Measurements from ENCODE around the gene PPP1R9B.

The PPP1R9B gene

GRCh38 chr17:50163843-50164696, 13.6 kb upstream of the PPP1R9B start:
- TF ChIP-seq CTCF (IDR thresholded peaks at IDR 0.05; ENCODE audit: low read length, missing control alignments), result no peak
- H3K4me3 ChIP-seq (replicated peaks; ENCODE audit: low read depth, low read length), result no peak overlapping the region
- no peak for DNase-seq (ENCODE audit: low read depth)

GRCh38 chr17:50162466-50163254, 12.2 kb upstream of the PPP1R9B start:
- H3K4me3 ChIP-seq (replicated peaks; ENCODE audit: low read depth, low read length), result no peak overlapping the region
- no peak for TF ChIP-seq CTCF (IDR thresholded peaks at IDR 0.05; ENCODE audit: low read length, missing control alignments)
- no peak for DNase-seq (ENCODE audit: low read depth)

GRCh38 chr17:50161911-50162288, 11.4 kb upstream of the PPP1R9B start:
- TF ChIP-seq CTCF (IDR thresholded peaks at IDR 0.05; ENCODE audit: low read length, missing control alignments), result no peak
- H3K4me3 ChIP-seq (replicated peaks; ENCODE audit: low read depth, low read length), result no peak overlapping the region
- DNase-seq (ENCODE audit: low read depth), result no peak

GRCh38 chr17:50161023-50161910, 10.8 kb upstream of the PPP1R9B start:
- TF ChIP-seq CTCF (IDR thresholded peaks at IDR 0.05; ENCODE audit: low read length, missing control alignments), result peak; percentile 78
- DNase-seq (ENCODE audit: low read depth), result peak; percentile 92
- peak overlapping the region; percentile 68 for H3K4me3 ChIP-seq (replicated peaks; ENCODE audit: low read depth, low read length)

GRCh38 chr17:50157891-50158290, 7.4 kb upstream of the PPP1R9B start:
- no peak overlapping the region for H3K4me3 ChIP-seq (replicated peaks; ENCODE audit: low read depth, low read length)
- TF ChIP-seq CTCF (IDR thresholded peaks at IDR 0.05; ENCODE audit: low read length, missing control alignments), result no peak
- DNase-seq (ENCODE audit: low read depth), result no peak

GRCh38 chr17:50155115-50155819, 4.8 kb upstream of the PPP1R9B start:
- DNase-seq (ENCODE audit: low read depth), result peak; percentile 76
- H3K4me3 ChIP-seq (replicated peaks; ENCODE audit: low read depth, low read length), result no peak overlapping the region
- no peak for TF ChIP-seq CTCF (IDR thresholded peaks at IDR 0.05; ENCODE audit: low read length, missing control alignments)
